Islet of Langerhans (tissue), 1 donor: ENCODE measurements around the gene NDRG2.

ENCODE experiments used
- FAIRE-seq: peaks from one replicate; lab custom pipeline; 2011; peaks lifted over from hg19 to GRCh38; lab: Jason Lieb, UNC

Gene NDRG2

DNA sequence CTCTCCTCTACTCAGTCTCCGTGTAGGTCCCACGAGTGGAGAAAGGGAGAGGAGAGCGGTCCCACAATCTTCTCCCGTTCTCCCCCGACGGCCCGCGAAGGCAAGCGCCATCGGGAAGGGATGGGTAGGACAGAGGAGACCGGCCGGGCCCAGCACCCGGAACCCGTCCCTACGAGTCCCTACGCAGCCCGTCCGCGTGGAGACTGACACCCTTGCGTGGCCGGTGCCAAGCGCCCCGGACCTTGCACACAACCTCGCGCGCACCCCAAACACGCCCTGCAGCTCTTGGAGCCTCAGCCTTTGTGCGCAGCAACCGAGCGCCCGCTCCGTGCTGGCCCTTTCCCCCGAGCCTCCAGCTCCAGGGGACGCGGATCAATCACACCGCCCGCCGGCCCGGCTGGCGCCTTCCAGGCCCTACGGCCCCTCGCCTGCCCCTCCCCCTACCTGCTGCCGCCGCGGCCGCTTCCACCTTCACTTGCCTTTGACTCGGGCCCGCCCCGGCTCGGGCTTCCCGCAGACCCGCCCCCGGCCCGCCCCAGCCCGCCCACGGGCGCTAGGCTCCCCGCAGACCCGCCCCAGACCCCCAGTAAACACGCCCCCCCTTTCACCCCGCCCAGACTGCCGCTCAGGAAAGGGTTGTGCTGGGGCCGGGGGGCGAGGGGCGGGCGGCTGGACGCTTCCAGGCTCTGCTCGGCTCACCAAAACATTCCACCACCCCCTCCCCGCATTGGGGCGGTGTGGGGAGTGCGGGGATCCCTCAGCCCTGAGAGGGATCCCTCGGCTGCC is at the start of gene NDRG2:
NDRG2 (minus strand) TSS at position 477 of the 786 bp plus-strand sequence. CDS start 1,746 bp downstream, outside the sequence.
- no peak for FAIRE-seq

GRCh38 chr14:21073921-21074320 is 49.1 kb upstream of the NDRG2 start:
- no peak for FAIRE-seq

- no peak for FAIRE-seq
These were observed 48.0 kb upstream of the NDRG2 start for GRCh38 chr14:21072781-21073339.

- no peak for FAIRE-seq
These were observed 47.2 kb upstream of the NDRG2 start for GRCh38 chr14:21072031-21072473.

DNA sequence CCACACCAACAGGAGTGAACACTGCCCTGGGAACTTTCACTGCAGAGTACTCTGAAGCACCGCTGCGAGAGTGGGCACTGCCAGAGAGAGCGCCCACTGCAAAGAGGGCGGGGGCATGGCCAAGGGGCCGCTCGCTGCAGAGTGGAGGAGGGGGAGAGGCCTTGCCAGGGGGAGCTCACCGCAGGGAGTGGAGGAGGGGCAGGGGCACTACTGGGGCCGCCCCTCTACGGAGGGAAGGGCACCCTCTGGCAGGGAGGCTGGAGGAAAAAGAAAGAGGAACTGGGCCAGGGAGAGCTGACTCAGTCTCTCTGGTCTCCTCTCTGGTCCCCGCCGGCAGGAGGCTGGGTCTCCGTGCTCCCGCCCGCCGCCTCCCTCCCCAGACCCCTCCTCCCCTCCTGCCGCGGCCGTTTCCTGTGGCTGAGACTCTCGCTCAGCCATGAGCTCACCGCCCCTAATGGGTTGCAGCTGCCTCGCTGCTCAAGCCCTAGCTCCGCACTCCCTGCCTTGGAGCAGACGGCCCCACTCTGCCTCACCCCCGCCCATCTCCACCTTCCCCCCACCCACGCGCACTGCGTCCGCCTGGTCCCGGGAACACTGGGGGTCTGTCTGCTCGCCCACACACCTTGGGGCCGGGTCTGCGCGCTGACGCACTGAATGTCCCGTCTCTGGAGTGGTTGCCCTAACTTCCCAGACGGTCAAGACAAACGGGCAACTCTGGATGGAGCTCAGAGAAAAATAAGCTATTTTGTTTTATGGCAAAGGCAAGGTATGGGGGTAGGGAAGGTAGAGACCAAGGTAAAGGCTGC is 46.6 kb upstream of the NDRG2 start:
- FAIRE-seq: no peak

- FAIRE-seq: no peak
These were observed 45.9 kb upstream of the NDRG2 start for GRCh38 chr14:21070610-21071224.

- no peak for FAIRE-seq
These were observed 45.3 kb upstream of the NDRG2 start, which contains the start of gene ARHGEF40 for GRCh38 chr14:21070083-21070609. Gene ARHGEF40, plus strand, starts transcription at chr14:21070304. Its CDS starts 93 bp downstream, at chr14:21070397.

DNA sequence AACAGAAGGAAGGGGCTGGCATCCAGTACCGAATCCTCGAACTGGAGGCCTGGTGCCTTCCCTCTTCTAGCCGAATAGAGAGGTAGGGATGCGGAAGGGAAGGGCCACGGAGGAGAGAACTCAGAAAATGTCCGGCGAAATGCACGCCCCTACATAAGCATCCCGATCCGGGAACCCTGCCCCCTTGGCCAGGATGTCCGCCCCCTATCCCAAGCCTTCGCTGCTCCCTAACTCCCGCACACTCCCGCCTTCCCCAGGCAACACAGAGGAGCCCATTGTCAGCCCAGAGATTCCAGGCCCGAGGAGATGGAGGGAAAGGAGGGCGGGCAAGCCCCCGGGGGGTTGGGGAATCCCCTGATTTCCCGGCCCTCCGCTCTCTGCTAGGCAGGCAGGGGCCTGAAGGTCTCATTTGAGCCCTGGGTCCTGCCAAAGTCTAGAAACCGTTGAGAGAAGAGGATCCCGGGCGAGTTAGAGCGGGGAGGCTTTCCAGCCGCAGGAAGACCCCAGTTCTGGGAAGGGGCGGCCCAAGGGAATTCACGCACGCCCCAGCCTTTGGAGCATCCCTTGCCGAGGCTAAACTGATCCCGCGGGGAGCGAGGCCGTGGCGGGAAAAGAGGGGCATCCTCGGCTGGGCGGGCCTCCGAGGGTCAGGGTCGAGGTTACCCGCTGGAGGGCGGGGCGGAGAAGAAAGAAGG is 44.7 kb upstream of the NDRG2 start:
- no peak for FAIRE-seq

DNA sequence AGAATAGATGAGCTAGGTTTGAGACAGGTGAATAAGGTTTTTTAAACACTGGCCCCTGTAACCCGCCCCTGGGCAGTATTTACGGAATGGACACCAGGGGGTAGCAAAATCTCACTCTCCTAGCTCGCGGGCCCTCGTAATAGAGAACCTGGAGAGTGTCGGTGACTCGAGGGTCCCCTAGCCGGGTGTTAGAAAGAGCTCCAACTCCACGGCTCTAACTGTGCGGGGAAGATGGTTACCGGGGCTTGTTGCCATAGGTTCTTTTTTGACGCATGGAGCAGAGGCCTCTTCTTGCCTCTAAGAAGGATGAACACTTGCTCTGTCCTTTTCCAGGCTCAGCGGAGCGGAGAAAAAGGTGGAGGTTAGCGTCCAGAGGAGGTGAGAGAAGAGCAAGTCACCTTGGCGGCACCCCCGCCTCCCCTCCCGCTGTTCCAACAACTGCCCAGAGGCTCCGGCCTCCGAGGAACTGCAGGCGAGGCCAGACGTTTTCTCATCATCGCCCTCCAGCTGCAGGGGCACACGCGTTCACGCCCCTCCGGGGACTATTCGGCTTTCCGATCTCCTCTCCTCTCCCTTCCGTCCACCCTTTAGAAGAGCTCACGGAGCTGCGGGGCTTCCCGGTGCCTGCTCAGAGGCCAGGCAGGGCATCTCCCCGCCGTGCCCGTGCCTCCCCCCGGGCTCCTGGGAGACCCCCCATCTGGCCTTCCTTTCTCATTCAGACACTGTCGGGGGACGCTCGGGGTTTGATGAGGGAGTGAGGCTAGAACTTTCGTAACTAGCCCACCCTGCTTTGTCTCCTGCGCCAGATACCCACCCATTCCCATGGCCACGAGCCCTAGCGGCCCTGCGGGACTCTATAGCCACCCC is 43.9 kb upstream of the NDRG2 start:
- FAIRE-seq: no peak

DNA sequence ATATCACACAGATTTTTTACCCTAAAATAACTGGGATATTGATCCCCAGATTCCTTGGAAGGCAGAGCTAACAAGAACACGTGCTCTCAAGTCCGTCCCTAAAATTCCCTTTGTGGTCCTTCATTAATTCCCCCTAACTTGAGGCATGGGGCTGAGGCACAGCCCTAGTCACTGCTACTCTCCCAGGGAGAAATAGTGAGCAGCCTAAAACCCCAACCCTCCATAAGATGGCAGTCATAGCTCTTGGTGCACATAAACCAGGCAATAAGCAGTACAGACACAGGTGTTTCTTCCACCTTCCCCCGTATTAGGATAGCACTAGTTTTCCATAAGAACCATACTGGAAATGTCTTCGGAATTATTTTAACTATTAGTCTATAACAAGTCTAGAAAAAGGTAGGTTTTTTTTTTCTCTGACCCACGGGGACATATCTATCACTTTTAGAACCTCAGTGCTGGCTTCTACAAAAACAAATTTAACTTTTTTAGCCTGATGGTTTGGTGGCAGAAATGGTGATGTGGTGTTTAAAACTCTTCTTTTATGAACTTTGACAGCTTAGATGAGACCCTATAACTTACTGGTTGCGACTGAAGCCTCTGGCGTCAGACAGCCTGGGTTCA is 42.1 kb upstream of the NDRG2 start:
- FAIRE-seq: no peak

DNA sequence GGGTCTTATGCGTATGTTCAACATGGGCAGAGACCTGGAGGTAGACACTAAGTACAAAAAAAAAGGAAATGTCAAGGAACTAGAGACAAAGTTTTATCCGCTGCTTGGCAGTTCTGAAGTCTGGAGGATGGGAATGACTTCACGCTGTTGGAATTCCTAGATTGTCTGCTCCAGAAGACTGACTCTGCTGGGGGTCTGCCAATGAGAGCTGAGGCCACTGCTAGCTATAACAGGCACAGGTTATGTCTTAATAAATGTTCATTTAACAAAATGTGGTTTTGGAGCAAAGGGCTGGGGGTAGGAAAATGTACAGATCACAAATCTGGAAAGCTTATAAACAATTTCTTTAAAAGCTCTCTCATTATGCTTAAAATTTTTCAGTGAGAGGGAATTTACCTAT is 38.6 kb upstream of the NDRG2 start:
- FAIRE-seq: no peak

- FAIRE-seq: no peak
These were observed 36.4 kb upstream of the NDRG2 start for GRCh38 chr14:21061347-21061668.

- FAIRE-seq: no peak
These were observed 35.9 kb upstream of the NDRG2 start for GRCh38 chr14:21060614-21061346.

DNA sequence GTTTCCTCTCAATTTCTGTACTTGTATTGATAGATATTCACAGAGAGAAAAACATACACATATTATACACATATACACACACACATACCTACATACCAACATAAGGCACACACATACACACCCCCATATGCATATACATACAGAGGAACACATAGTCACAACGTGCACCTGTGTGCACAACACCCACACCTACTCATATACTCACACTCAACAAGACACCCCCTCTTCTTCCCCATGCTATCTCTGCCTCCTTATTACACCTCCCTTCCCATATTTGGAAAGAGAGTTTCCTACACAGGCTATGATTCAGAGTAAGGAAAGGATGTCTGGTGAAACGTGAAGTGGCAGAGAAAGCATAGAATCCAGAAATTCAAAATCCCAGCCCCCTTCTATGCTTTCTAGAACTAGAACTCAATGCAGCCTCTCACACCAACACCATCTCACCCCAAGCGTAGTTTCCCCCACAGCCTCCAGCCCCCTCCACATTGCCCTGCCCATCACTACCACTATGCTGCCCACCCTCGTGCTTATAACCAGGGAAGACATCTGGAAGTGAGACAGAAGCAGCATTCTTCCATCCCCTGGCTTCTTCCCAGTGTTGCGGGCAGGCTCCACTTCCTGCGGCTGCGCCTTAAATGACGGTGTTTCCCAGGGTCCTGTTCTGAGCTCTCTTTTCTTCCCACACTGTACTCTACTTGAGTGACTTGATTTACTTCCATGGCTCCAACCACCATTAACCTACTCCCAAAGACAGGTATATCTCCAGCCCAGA is 35.2 kb upstream of the NDRG2 start:
- FAIRE-seq: no peak

- no peak for FAIRE-seq
These were observed 34.0 kb upstream of the NDRG2 start for GRCh38 chr14:21058903-21059302.

- no peak for FAIRE-seq
These were observed 33.2 kb upstream of the NDRG2 start, which contains the start of gene RNASE8 for GRCh38 chr14:21057803-21058675. Gene RNASE8, plus strand, starts transcription at chr14:21057822. Its CDS starts 71 bp downstream, at chr14:21057893.

DNA sequence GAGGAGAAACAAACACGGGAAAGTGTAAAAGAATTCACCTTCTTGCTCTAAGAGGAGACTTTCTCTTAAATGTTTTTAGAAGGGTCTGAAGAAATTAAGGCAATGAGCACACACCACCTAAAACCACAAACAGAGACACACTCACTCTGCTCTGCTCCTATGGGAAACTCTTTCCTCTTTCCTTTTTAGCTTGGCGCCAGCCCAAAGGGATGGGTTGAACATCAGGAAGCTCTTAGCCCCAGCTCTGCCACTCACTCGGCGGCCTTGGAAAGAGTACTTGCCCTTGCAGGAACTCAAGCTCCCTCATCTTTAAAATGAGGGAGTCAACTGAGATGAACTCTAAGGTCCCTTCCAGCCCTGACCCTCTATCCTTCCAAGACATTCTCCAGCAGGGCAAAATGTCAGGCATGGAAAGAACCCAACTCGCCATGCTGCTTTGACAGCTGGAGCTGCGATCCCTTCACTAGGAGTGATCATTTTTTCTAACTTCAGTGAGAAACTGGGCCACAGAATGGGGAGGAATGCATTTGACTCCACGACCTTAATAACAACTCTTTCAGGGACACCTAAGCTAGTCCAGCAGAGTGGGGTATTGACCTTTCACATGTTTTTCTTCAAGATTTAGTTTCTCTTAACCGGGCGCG is 31.8 kb upstream of the NDRG2 start:
- FAIRE-seq: no peak
